Endothelial cell of umbilical vein (primary cell): ENCODE results near the gene SNED1.

Source experiments
- CTCF ChIP-seq, 2 donors: IDR thresholded peaks; 1 replicate in 1 of 2; 2 replicates in 1 of 2; pipeline ENCODE4 v1.5.1; 2011; ENCODE audit warnings: low read length in 2 of 2, mild to moderate bottlenecking in 2 of 2, moderate library complexity in 2 of 2, control low read depth in 1 of 2, inconsistent platforms in 1 of 2, low read depth in 1 of 2; ENCODE audit not compliant: insufficient read depth in 1 of 2; ENCODE audit errors: extremely low read depth in 1 of 2
- EZH2 ChIP-seq: IDR thresholded peaks from 2 replicates; pipeline ENCODE4 v1.6.1; 2012; ENCODE audit warnings: borderline replicate concordance, low read depth, mild to moderate bottlenecking, moderate library complexity, low read length, inconsistent platforms; ENCODE audit not compliant: severe bottlenecking
- FOS ChIP-seq: IDR thresholded peaks from 2 replicates; pipeline ENCODE4 v1.6.1; 2011; ENCODE audit warnings: mild to moderate bottlenecking, low read length, moderate library complexity, borderline replicate concordance; ENCODE audit not compliant: insufficient read depth
- JUN ChIP-seq: IDR thresholded peaks from 2 replicates; pipeline ENCODE4 v1.6.1; 2011; ENCODE audit warnings: borderline replicate concordance, low read depth; ENCODE audit not compliant: insufficient read length, insufficient read depth
- MAX ChIP-seq: IDR thresholded peaks from 2 replicates; pipeline ENCODE4 v1.6.1; 2011; ENCODE audit not compliant: insufficient read depth, insufficient read length
- MYC ChIP-seq: IDR thresholded peaks from one replicate; pipeline ENCODE4 v1.6.1; 2011; ENCODE audit warnings: mild to moderate bottlenecking, low read depth, low read length
- POLR2A ChIP-seq: IDR thresholded peaks from 2 replicates; pipeline ENCODE4 v1.6.1; 2012; ENCODE audit warnings: low read depth, mild to moderate bottlenecking, control low read depth, low read length
- POLR2AphosphoS5 ChIP-seq: IDR thresholded peaks from 2 replicates; pipeline ENCODE4 v1.6.1; 2012; ENCODE audit warnings: low read depth, mild to moderate bottlenecking, control low read depth, low read length, moderate library complexity; ENCODE audit not compliant: insufficient read depth

- TF ChIP-seq CTCF (IDR thresholded peaks at IDR 0.05; ENCODE audit: extremely low read depth in 1 of 2, insufficient read depth in 1 of 2, low read depth in 1 of 2, low read length in 2 of 2) = no peak
- no peak for TF ChIP-seq POLR2AphosphoS5
- TF ChIP-seq POLR2A = no peak
- TF ChIP-seq EZH2 = no peak
- TF ChIP-seq MYC = no peak
- no peak for TF ChIP-seq FOS
- no peak for TF ChIP-seq JUN
- no peak for TF ChIP-seq MAX
Measured at GRCh38 chr2:240959941-240960308, 38.5 kb upstream of the SNED1 start.
